Endothelial cell of umbilical vein (primary cell): ENCODE data around the gene HOXA2. TPM values are rescaled to one million over a fixed set of nuclear protein-coding genes. Genes with fewer than 3 reads are reported as not detected.

Source experiments
- BruUV-seq: library from RNA; stranded (reverse); fragments of 400-500 nt; replicated peaks from 2 replicates; lab custom pipeline; 2021; lab: Mats Ljungman, UMichigan
- CTCF ChIA-PET: fragments of 300-600, 350-600 bp; sonication (Branson Sonifier 250); formaldehyde crosslinking; loops from one replicate; lab custom pipeline; 2021; ENCODE audit warnings: antibody characterized with exemption, inconsistent platforms; lab: Charles Lee
- POLR2A ChIA-PET: fragments of 300-600, 350-600 bp; sonication (Branson Sonifier 250); formaldehyde crosslinking; loops from one replicate; lab custom pipeline; 2021; ENCODE audit warnings: antibody characterized with exemption, inconsistent platforms; lab: Charles Lee
- DNase-seq: peaks from one replicate; pipeline ENCODE4 v3.0.0-alpha.2; 2011; ENCODE audit warnings: low read depth, low spot score
- FAIRE-seq: peaks from 2 replicates; lab custom pipeline; 2011; peaks lifted over from hg19 to GRCh38; lab: Jason Lieb, UNC
- H2AFZ ChIP-seq: 2 replicates; pipeline ENCODE4 v1.6.0; 2012; ENCODE audit warnings: low read depth, low read length, control low read depth, inconsistent platforms
- H3K27ac ChIP-seq: 2 replicates; pipeline ENCODE4 v1.5.1; 2011; ENCODE audit warnings: low read depth, mild to moderate bottlenecking, control low read depth, low read length, moderate library complexity; ENCODE audit not compliant: insufficient read depth
- H3K27me3 ChIP-seq, 2 experiments: 2 replicates each; pipeline versions ENCODE4 v1.6.0 to v1.6.1; 2011; ENCODE audit warnings: low read length in 2 of 2, mixed read lengths in 1 of 2; ENCODE audit not compliant: control insufficient read depth in 2 of 2, insufficient read depth in 2 of 2
- H3K36me3 ChIP-seq, 2 experiments: 2 replicates in 1 of 2; 3 replicates in 1 of 2; pipeline ENCODE4 v1.5.1; 2011; ENCODE audit warnings: low read length in 2 of 2, mild to moderate bottlenecking in 1 of 2, moderate library complexity in 1 of 2; ENCODE audit not compliant: control insufficient read depth in 2 of 2, insufficient read depth in 2 of 2; ENCODE audit errors: extremely low read depth in 1 of 2
- H3K4me1 ChIP-seq: 3 replicates; pipeline ENCODE4 v1.5.1; 2011; ENCODE audit warnings: mild to moderate bottlenecking, low read length; ENCODE audit not compliant: control insufficient read depth, insufficient read depth; ENCODE audit errors: extremely low read depth
- H3K4me2 ChIP-seq: 2 replicates; pipeline ENCODE4 v1.6.1; 2011; ENCODE audit warnings: low read length, control low read depth, mixed read lengths; ENCODE audit not compliant: insufficient read depth
- H3K4me3 ChIP-seq, 3 experiments: fragments of 200-600 bp in 1 of 3; sonication (generic), shearing (Covaris generic) in 1 of 3; replicated peaks in 1 of 3; 2 replicates each; pipeline ENCODE4 v1.5.1; 2011 to 2016; ENCODE audit warnings: control low read depth in 3 of 3, low read length in 3 of 3, mild to moderate bottlenecking in 2 of 3, inconsistent platforms in 1 of 3, low read depth in 1 of 3, moderate library complexity in 1 of 3; ENCODE audit not compliant: insufficient read depth in 1 of 3
- H3K79me2 ChIP-seq: 2 replicates; pipeline ENCODE4 v1.6.0; 2012; ENCODE audit warnings: low read length, inconsistent platforms; ENCODE audit not compliant: control insufficient read depth, insufficient read depth
- H3K9ac ChIP-seq: replicated peaks from 2 replicates; pipeline ENCODE3; 2011; ENCODE audit warnings: low read length, control low read depth; ENCODE audit not compliant: insufficient read depth; ENCODE audit errors: extremely low read depth
- H3K9me1 ChIP-seq: replicated peaks from 3 replicates; pipeline ENCODE4 v1.6.0; 2011; ENCODE audit warnings: mild to moderate bottlenecking, low read length; ENCODE audit not compliant: control insufficient read depth, insufficient read depth; ENCODE audit errors: extremely low read depth
- H3K9me3 ChIP-seq: replicated peaks from 2 replicates; pipeline ENCODE4 v1.5.1; 2012; ENCODE audit warnings: low read length, inconsistent platforms; ENCODE audit not compliant: control insufficient read depth, insufficient read depth
- H4K20me1 ChIP-seq: replicated peaks from 2 replicates; pipeline ENCODE3; 2011; ENCODE audit warnings: mild to moderate bottlenecking, low read length; ENCODE audit not compliant: control insufficient read depth, insufficient read depth; ENCODE audit errors: extremely low read depth
- EZH2 ChIP-seq: IDR thresholded peaks from 2 replicates; pipeline ENCODE4 v1.6.1; 2012; ENCODE audit warnings: borderline replicate concordance, low read depth, mild to moderate bottlenecking, moderate library complexity, low read length, inconsistent platforms; ENCODE audit not compliant: severe bottlenecking
- FOS ChIP-seq: IDR thresholded peaks from 2 replicates; pipeline ENCODE4 v1.6.1; 2011; ENCODE audit warnings: mild to moderate bottlenecking, low read length, moderate library complexity, borderline replicate concordance; ENCODE audit not compliant: insufficient read depth
- GATA2 ChIP-seq: IDR thresholded peaks from 2 replicates; pipeline ENCODE4 v1.7.0; 2011; ENCODE audit warnings: low read depth, mild to moderate bottlenecking, moderate library complexity, mixed read lengths, low read length; ENCODE audit not compliant: insufficient read length, insufficient read depth
- JUN ChIP-seq: IDR thresholded peaks from 2 replicates; pipeline ENCODE4 v1.6.1; 2011; ENCODE audit warnings: borderline replicate concordance, low read depth; ENCODE audit not compliant: insufficient read length, insufficient read depth
- MYC ChIP-seq: IDR thresholded peaks from one replicate; pipeline ENCODE4 v1.6.1; 2011; ENCODE audit warnings: mild to moderate bottlenecking, low read depth, low read length
- POLR2A ChIP-seq: IDR thresholded peaks from 2 replicates; pipeline ENCODE4 v1.6.1; 2012; ENCODE audit warnings: low read depth, mild to moderate bottlenecking, control low read depth, low read length
- POLR2AphosphoS5 ChIP-seq: IDR thresholded peaks from 2 replicates; pipeline ENCODE4 v1.6.1; 2012; ENCODE audit warnings: low read depth, mild to moderate bottlenecking, control low read depth, low read length, moderate library complexity; ENCODE audit not compliant: insufficient read depth
- dilution Hi-C: fragments of 300-500 bp; cut with MboI; formaldehyde crosslinking; loops from one replicate; pipeline ENCODE4 v1.15.0; 2019; ENCODE audit warnings: low sequenced_read_pairs; ENCODE audit not compliant: extremely low pct_ligation_motif_present
- intact Hi-C: fragments of 100-400 bp; cut with micrococcal nuclease; formaldehyde crosslinking; loops from one replicate; pipeline ENCODE4 v1.10.0; 2022
- polyA plus RNA-seq, 4 experiments: library from polyadenylated mRNA; depleted of rRNA in 3 of 4; stranded (reverse) in 3 of 4; unstranded in 1 of 4; fragments of >200 nt; gene quantifications; 2 replicates each; pipeline versions ENCODE4 v1.2.1 to v1.2.3, GENCODE V29; 2011 to 2012; ENCODE audit warnings: missing spikeins in 1 of 4
- total RNA-seq: library from RNA; stranded (reverse); gene quantifications from 2 replicates; pipeline ENCODE4 v1.2.3, GENCODE V29; 2021
- TF ChIP-seq, protein P1 (sequence below): IDR thresholded peaks from 2 replicates; pipeline ENCODE4 v1.6.1; 2011; ENCODE audit not compliant: insufficient read depth, insufficient read length
- TF ChIP-seq, protein P2 (sequence below), 2 donors: IDR thresholded peaks; 1 replicate in 1 of 2; 2 replicates in 1 of 2; pipeline ENCODE4 v1.5.1; 2011; ENCODE audit warnings: low read length in 2 of 2, mild to moderate bottlenecking in 2 of 2, moderate library complexity in 2 of 2, control low read depth in 1 of 2, inconsistent platforms in 1 of 2, low read depth in 1 of 2; ENCODE audit not compliant: insufficient read depth in 1 of 2; ENCODE audit errors: extremely low read depth in 1 of 2

HOXA2 gene
- total and polyA plus RNA-seq, 2 donors (not counting 3 experiments of a cell fraction or from before 2014, with no cell fraction given) = 1.6 to 2.3 TPM

DNA sequence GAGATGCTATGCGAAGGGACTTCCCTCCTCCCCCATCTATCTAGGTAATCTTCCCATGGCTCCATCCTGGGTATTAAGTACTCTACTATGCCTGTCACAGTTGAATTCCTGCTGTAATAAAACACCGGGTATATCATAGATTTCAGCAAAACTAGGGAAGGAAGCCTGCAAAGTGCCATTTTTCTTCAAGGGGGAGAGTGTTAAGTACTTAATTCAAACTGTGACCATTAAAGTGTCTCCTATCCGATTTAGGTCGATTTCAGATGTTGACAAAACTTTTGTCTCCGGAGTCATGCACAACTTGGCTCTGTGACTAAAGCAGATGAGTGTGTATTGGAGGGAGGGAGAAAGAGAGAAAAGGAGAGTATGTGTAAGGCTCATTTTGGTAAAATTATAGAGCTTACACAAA lies 23.5 kb upstream of the HOXA2 start:
- H3K4me1 ChIP-seq = peaks cover 66% of the 10 kb centered on the region
- H4K20me1 ChIP-seq = no peaks in the 10 kb centered on the region
- no peak for FAIRE-seq
- no peaks in the 10 kb centered on the region for H3K27me3 ChIP-seq
- H3K27ac ChIP-seq = no peak overlapping the region
- H3K9ac ChIP-seq = no peak overlapping the region
- no peak overlapping the region for H3K4me2 ChIP-seq
- H3K36me3 ChIP-seq = peaks cover 0 to 11% of the 10 kb centered on the region in 2 experiments
- no peak overlapping the region for H3K4me3 ChIP-seq
- BruUV-seq = no TSS peak
- TF ChIP-seq POLR2A (no peak), MYC (no peak), EZH2 (no peak), POLR2AphosphoS5 (no peak), FOS (no peak), GATA2 (no peak), JUN (no peak)
- TF ChIP-seq, protein P1, sequence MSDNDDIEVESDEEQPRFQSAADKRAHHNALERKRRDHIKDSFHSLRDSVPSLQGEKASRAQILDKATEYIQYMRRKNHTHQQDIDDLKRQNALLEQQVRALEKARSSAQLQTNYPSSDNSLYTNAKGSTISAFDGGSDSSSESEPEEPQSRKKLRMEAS = no peak
- TF ChIP-seq, protein P2, sequence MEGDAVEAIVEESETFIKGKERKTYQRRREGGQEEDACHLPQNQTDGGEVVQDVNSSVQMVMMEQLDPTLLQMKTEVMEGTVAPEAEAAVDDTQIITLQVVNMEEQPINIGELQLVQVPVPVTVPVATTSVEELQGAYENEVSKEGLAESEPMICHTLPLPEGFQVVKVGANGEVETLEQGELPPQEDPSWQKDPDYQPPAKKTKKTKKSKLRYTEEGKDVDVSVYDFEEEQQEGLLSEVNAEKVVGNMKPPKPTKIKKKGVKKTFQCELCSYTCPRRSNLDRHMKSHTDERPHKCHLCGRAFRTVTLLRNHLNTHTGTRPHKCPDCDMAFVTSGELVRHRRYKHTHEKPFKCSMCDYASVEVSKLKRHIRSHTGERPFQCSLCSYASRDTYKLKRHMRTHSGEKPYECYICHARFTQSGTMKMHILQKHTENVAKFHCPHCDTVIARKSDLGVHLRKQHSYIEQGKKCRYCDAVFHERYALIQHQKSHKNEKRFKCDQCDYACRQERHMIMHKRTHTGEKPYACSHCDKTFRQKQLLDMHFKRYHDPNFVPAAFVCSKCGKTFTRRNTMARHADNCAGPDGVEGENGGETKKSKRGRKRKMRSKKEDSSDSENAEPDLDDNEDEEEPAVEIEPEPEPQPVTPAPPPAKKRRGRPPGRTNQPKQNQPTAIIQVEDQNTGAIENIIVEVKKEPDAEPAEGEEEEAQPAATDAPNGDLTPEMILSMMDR (IDR thresholded peaks at IDR 0.05; ENCODE audit: extremely low read depth in 1 of 2, insufficient read depth in 1 of 2, low read depth in 1 of 2, low read length in 2 of 2) = no peak
- H2AFZ ChIP-seq = no peak overlapping the region
- H3K9me3 ChIP-seq = no peaks in the 10 kb centered on the region
- ChIA-PET POLR2A (no interaction called here), CTCF (interaction anchor here (0.8 kb wide), 1 partner anchor 10 kb away, joined by 4 read pairs; no protein-coding TSS in a partner anchor)
- H3K9me1 ChIP-seq = no peaks in the 10 kb centered on the region
- intact Hi-C loops (no loop called here), dilution Hi-C loops (no loop called here)
- no peak for DNase-seq
- H3K79me2 ChIP-seq = peaks cover 62% of the 10 kb centered on the region
